HG02759 (cell line): ENCODE results near the gene SH3TC1.
A peak's percentile ranks its signal among the peaks of the same experiment; 100 is the strongest.

ENCODE experiments used
- ATAC-seq: cut with Tn5 transposase; IDR thresholded peaks from one replicate; pipeline ENCODE4 v1.9.1; 2021; ENCODE audit warnings: mild to moderate bottlenecking, moderate library complexity; ENCODE audit not compliant: unreplicated experiment

The SH3TC1 gene

DNA sequence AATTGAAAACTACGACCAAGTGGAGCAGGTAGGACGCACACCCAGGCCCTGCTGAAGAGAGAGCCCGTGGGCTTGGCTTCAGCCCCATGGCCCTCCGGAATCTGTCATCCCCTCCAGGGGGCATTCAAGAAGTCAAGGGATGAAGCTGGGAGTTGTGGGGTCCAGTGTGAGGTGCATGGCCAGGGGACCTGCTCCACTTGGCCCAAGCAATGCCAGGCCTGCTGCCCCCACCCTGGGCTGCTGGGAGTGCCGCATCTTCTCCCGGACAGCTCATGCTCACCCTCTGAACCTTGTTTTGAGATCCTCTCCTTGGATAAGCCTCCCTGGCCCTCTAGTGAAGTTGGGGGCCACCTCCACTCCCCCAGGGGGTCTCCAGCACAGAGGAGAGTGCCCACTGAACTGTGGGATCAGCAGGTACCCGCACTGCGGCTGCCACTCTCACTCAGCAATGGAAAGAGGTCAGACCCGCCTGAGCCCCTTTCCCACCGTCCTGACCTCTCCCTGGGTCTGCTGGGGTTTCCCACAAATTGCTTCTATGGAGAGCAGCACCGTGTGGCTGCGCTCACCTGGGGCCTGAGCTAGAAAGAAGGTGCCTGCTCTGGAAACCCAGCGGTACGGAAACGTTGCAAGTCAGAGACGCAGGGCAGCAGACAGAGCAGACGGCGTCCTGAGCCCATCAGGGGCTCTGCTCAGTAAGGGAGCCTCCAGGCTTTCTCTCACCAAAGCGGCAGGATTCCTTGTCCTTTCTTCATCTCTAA, 35.5 kb upstream of the SH3TC1 start:
- ATAC-seq = no peak

DNA sequence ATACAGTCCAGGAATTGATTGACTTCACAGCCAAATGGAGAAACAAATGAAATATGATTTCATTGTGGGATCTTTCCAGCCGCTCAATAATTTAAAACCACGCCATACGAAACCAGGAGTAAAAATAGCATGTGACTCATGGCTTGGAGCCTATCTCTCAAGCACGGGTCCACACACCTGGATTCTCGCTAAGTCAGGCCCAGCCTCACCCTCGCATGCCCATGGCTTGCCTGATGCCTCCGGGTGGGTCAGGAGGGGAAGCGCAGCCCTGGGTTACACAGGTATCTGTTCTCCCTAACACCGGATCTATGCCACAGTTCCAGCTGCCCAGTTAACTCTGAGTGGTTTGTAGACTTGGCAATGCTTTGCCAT, 34.9 kb upstream of the SH3TC1 start:
- ATAC-seq = no peak

DNA sequence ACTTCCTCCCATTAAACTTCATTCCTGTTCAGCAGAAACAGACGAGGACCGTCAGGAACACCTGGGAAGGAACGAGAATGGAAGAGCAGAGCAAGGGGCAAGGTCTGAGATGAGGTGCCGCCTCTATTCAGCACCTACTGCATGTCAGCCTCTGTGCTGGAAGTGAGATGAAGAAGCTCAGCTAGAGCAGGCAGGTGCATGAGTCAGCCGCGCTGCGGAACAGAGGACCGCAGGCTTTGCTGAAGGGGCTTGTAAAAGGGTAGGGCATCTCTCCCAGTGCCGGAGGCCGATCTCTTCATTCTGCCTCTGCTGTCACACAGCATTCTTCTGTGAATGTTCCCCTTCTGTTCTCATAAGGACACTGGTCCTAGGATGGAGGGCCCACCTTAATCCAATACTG, 34.4 kb upstream of the SH3TC1 start:
- no peak for ATAC-seq

DNA sequence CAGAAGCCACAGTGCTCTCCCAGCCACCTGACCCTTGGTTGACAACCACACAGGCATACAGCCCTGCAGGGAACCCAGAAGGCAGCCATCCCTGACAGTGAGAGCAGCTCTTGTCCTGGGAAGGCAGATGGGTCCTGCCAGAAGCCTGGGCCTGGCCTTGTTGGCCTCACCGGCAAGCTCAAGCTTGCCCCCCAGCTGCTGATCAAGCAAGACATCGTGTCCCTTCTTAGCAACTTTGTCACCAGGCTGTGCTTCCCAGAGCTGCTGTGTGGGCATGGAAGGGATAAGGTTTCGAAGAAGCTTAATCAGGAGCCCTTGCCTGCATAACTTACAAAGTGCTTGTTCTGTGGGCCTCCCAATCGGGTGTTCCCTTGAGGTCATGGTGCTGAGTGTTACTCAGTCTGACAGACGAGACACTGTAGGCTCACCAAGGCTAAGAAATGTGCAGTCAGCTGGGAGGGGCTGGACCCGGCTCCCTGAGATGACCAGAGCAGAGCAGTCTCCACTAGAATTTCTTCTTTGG, 33.7 kb upstream of the SH3TC1 start:
- no peak for ATAC-seq

DNA sequence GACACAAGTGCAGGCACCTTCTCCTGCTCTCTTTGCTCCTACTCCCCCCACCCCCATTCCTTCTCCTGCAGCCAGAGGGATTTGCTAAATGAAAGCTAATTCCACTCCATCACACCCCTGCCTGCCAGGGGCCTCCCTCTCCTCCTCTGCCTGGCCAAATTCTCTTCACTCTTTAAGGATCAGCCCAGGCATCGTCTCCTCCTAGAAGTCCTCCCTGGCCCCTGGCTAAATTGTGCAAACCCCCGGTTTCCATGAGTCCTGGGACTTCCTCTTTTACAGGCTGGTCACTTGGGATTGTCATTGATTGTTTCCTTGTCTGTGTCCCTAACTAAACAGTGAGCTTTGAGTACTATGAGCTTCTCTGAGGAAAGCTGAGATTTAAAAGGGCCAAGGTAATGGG, 31.8 kb upstream of the SH3TC1 start:
- no peak for ATAC-seq

DNA sequence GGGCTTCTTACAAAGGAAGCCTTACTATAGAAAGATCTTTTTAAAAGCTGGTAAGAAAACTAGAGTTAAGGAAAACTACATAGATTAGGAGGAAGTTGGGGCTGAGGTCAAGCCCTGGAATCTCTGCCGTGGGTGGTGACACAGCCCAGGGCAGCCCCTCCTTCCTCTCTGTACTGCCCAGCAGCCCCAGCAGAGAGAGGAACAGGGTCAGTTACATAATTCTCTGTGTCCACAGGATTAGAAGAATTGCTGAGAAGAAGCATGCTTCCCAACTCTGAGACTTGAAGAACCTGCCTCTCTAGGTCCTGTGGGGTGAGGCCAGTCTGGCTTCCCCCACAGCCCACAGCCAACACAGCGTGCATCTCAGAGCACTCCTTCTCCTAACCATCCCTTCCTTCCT, 31.3 kb upstream of the SH3TC1 start:
- ATAC-seq = no peak

DNA sequence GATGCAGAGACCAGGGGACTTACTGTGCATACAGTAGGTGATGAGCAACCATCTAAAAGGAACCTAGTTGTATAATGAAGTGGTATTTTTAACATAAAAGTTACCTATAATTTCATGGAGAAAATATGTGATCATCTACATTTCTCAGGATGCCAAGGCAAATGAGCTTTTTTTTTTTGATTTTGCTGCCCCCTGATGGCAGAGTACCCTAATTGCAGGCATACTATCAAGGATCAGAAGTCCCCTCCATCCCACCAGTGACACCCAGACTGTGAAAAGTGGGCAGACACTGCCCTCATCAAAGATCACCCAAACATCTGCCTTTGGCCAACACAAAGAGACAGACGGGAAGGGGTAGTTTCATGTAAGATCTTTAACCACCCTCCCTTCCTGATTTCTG, 30.9 kb upstream of the SH3TC1 start:
- no peak for ATAC-seq

DNA sequence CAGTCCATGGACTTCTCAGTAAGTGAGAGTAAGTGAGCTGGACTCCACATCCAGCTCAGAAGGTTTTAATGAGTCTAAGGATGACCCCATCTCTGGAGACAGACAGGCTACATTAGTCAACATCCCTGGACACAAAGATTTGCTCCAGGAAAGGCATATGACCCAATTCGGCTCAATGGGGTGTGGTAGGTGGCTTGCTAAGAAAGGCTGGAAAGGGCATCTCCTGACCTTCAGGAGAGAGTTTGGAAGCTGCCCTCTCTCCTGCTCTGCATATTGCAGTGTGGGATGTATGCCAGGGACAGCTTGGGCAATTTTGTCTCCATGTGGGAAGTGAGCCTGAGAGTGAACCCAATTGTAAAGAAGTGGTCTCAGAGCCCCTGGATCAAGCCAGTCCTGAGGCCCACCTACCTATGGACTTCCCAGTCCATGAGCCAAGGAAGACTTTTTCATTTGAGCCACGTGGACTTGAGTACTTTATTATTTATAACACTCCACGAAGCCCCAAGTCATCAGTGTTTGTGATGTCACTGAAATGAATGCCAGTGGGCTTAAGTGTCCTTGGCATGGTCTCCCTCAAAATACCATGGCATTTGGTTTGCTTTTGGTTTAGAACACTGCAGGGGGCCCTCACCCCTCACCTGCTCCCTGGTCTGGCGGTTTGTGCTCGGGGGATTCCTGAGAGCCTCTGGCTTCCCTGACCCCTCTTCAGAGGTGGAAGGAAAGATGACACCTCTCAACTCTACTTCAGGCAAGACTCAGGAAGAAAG, 30.1 kb upstream of the SH3TC1 start:
- no peak for ATAC-seq

DNA sequence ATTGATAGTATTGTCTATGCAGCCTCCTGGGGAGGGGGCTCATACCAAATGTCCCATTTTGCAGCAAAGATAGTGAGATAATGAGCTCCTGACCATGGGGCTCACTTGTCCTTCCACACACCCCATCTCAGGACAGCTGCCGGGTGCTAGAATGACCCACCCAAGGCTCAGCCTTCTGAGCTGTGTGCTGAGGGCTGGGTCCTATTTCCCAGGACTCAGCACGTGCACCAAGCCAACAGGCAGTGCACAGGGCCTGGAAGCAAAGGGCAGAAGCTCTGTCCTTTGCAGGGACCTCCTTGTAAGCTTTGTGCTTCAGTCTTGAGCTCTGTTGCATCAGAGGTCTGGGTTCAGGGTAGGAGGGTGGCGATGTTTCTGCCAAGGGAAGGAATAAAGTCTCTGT, 29.3 kb upstream of the SH3TC1 start:
- ATAC-seq = no peak

DNA sequence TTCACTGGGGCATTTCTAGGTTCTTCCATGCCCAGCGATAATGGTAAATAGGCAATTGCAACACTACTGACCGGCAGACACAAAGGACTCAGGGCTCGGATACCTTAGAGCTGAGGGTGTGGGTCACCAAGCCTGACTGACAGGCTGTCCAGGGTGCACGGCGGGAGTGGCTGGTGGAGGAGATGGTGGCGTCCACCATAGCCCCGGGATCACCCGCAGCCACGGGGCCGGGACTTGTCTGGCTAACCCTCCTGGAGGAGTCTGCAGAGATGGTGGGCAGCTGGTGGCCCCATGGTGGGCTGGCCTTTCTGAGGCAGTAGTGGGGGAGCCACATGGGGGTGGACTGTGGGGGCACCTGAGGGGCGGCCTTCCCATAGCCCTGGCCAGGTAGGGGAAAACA, 28.7 kb upstream of the SH3TC1 start:
- ATAC-seq = no peak

DNA sequence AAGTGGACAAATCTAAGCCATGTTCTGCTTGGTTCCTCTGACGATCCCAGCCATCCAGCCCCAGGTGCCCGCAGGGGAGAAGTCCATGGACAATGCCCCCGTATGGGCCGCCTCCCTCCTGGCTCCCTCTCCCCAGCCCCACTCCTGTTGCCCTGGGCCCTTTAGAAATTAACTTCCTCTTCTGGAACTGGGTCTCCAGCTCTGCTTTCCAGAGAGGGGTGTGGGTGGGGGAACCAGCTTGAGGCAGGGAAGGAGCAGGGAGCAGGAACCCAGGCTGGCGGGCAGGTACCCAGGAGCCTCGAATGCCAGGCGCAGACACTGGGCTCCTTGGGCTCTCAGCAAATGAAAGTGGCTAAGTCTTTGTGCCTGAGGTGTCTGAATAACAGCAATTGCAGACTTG, 27.8 kb upstream of the SH3TC1 start:
- ATAC-seq = no peak

DNA sequence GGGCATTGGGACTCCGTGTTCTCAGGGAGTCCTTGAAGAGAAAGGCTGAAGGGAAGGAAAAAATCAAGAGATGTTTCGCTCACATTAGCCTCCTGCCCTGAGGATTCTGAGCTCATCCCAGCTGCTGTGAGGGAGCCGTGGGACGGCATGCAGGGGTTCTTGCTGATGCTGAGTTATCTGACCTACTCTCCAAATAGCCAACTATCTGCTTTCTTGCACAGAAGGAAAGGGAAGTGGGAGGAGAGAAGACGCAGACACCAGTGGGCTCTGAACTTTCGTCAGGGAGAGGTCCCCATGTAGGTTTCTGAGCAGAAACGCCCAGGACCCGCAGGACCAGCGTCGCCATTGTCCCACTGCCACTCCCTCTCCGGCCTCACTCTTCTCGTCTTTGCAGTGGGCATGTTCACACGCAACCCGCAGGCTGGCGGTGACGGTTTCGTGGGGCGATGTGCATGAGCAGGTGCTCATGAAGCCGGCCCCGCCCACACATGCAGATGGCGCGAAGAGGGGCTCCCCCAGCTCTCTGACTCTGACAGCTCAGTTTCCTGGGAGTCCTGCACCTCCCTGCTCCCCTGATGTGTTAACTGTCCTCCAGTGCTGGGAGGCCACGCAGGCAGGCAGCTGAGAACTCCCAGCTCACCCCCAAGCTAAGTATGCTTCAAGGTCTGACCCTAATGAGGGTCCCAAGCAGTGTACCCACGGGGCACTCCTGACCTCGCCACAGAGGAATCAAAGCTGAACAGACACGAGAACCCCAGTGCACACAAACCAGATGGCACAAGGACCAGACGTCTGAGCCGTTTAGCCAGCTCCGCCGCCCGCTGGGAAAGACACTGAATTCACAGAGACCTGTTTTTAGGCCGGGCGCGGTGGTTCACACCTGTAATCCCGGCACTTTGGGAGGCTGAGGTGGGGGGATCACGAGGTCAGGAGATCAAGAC, 26.8 kb upstream of the SH3TC1 start:
- ATAC-seq = peak; percentile 72

DNA sequence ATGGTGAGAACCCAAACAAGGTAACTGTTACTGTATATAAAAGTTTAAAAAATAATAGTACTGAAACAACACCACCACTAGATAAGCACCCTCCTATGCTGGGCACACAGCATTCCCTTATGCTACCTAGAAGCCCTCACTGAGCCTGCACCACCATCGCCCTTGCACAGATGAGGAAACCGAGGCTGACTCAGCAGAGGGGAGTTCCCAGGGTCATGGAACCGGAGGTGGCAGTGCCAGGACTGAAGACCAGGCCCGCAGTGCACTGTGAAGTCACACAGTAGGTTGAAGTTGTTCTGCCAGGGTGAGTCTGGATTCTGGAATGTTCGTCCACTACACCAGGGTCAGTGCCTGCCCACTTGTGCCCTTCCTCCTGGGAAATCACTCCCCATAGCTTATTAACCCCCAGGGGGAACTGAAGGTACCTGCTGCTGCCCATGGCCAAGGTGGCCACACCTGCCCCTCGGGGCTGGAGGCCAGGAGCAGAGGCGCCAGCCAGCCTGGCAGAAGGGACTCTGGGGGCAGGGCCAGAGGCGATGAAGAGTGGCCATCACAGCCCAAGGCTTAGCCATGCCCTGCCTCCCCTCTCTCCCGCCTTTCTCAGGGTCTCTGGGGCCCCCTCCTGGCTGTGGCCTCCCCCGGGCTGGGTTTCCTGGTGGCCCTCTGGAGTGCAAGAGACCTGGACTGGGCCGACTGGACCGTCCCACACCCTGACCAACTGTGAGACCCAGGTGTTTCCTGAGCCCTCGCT, 25.4 kb upstream of the SH3TC1 start:
- ATAC-seq = no peak

DNA sequence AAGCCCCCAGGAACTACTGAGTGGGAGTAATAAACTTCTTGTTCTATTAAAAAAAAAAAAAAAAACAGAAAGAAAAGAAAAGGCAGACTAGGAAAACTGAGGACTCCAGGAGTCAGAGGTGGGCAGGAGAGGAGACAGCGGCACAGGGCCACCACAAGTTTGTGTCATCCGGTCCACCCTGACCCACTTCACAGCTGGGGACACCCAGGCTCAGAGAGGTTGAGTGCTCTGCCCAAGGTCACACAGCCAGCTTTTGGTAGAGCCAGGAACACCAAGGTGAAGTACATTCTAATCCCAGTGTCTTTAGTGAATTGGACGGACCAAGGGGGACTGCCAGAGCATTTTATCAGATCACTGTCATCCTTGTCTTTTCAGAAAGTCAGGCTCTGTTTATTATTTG, 24.1 kb upstream of the SH3TC1 start:
- no peak for ATAC-seq

DNA sequence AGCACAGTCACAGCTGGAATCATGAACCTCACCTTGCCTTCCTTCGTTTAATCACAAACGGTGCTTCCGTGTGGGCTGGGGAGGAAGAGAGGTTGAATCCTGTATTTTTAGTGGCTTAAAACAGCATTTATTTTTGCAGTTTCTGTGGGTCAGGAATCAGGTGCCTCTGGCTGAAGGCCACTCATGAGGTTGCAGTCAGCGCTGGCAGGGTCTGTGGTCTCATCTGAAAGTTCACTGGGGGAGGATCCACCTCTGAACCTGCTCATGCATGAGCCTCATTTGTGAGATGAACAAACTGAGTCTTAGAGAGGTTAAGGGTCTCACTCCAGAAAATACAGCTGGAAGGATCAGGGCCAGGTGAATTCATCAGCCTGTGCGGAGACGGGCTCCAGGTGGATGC, 23.4 kb upstream of the SH3TC1 start:
- no peak for ATAC-seq

DNA sequence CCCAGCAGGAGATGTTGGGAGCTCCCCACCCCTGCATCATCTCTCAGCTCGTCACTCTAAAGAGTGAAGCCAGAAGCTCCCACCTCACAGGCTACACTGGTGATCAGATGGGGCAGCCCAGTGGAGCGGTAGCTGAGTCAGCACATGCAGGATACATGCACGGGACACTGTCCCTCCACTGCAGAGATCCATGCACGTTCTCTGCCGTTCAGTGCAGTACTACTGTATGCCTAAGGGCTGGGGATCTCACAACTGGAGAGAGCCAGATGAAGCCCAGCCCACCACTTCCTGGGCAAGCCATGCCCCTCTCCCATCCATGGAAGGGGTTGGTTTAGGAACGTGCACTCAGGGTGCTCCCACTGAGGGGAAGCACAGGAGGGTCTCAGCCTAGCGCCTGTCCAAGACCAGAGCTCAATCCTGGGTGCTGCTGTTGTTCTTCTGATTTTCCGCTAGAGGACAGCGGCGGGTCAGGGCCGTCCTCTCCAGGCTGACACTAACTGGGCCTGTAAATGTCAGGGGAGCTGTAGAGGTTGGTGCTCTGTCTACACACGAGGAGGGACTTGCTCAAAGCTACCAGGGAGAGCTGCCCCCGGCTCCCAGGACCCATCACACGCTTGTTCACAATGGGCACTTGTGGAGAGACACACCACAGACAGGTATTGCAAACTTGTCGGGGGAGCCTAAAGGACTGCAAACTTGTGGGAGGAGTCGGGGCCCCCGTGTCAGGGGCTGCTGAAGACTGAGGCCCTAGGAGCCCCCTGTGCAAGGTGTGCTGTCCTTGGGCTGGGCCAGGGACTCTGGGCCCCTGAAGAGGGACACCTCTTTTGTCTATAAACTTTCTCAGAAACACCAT, 22.3 kb upstream of the SH3TC1 start:
- peak; percentile 74 for ATAC-seq

DNA sequence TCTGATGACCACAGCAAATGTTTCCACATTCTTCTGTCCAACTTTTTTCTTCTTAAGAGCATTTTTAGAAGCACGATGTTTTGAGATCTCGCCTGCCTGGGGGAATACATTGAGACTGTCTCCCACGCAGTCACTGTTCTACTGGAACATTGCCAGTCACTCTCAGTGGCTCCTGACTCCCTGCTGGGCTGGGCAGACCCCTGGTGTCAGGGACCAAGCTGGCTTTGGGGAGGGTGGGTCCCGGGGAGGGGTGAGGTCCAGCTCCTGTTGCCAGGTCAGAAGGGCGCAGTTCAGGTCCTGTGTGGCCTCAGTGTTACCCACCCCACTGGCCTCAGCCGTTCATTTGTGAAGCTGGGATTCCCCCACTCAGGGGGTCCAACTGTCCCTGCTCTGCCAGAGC, 21.5 kb upstream of the SH3TC1 start:
- no peak for ATAC-seq

DNA sequence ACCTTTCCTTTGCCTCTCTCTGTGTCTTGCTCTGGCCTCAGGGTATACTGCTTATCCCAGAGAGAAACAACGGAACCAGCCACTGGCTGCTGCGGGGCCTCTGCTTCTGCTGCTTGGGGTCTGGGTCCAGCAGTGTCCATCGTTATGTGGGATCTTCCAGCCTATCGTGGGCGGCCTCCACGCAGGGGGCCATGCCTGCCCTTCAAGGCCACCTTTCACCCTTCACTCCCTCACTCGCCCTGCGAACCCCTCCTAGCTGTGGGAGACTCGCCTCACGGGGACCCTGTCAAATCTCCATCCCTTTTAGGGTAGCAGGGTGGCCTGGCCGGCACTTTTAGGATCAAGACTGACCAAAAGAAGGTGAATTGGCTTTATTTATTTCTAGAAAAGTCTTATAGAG, 21.1 kb upstream of the SH3TC1 start:
- no peak for ATAC-seq

DNA sequence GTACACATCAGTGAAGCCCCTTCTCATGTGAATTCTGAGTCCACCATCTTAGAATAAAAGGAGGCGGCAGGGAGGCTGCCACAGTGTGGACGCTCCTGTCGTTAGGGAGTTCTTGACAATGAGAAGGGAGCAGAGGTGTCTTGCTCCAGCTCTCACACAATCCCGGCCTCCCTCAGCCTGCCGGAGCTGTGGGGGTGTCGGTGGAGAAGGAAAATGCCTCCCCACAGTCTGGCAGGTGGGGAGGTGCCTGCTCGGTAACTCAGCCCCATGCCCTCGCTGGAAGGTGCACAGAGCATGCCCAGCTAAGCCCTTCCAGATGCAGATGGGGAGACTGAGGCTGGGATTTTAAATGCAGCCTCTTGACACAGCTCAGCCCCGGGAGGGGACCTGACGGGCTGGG, 20.0 kb upstream of the SH3TC1 start:
- no peak for ATAC-seq

DNA sequence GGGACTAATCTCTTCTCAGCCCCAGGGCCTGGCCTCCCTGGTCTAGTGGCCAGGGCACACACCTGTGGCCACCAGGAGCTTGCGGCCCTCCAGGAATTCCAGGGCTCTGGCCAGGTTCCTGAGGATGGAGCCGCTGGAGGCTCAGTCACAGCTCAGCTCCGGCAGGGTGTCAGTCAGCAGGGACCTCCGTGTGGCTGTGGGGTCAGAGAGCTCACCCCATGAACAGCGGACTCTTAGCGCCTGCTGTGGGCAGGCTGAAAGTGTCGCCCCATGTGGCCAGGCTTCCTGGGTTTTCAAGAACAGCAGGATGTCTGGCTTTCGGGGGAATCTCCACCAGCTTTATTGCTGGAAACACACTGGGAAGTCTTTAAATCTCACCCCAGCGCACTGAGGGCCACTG, 19.3 kb upstream of the SH3TC1 start:
- ATAC-seq = no peak
